OCI-LY7 (cell line): ENCODE data around the gene GRK4. TPM values are rescaled to one million over a fixed set of nuclear protein-coding genes. Genes with fewer than 3 reads are reported as not detected.
A peak's percentile ranks its signal among the peaks of the same experiment; 100 is the strongest.

Experiments used
- BruUV-seq: library from RNA; stranded (reverse); fragments of 400-500 nt; replicated peaks from 2 replicates; lab custom pipeline; 2021; lab: Mats Ljungman, UMichigan
- CTCF ChIA-PET: fragments of 300-600 bp; sonication (Branson Sonifier 250); formaldehyde crosslinking; loops from one replicate; lab custom pipeline; 2022; ENCODE audit warnings: antibody characterized with exemption; ENCODE audit not compliant: unreplicated experiment; lab: Charles Lee
- POLR2A ChIA-PET: fragments of 300-600 bp; sonication (Branson Sonifier 250); formaldehyde crosslinking; loops from one replicate; lab custom pipeline; 2022; ENCODE audit warnings: antibody characterized with exemption; lab: Charles Lee
- DNase-seq: peaks from one replicate; pipeline ENCODE4 v3.0.0-alpha.2; 2015; ENCODE audit warnings: low spot score
- H2AFZ ChIP-seq: fragments of 200-600 bp; sonication (generic), shearing (Covaris generic); 2 replicates; pipeline ENCODE4 v1.6.1; 2014; ENCODE audit warnings: mild to moderate bottlenecking, antibody characterized with exemption, low read length, moderate library complexity
- H3K27ac ChIP-seq: fragments of 200-600 bp; sonication (generic); 2 replicates; pipeline ENCODE4 v1.5.1; 2014; ENCODE audit warnings: mixed run types, low read depth, mild to moderate bottlenecking, moderate library complexity, low read length, inconsistent platforms; ENCODE audit not compliant: poor library complexity, severe bottlenecking
- H3K36me3 ChIP-seq: fragments of 200-600 bp; sonication (generic); 2 replicates; pipeline ENCODE4 v1.6.1; 2014; ENCODE audit warnings: mild to moderate bottlenecking, antibody characterized with exemption, low read length, moderate library complexity, mixed read lengths; ENCODE audit not compliant: insufficient read depth
- H3K4me1 ChIP-seq: fragments of 200-600 bp; sonication (generic); 2 replicates; pipeline ENCODE4 v1.5.1; 2014; ENCODE audit warnings: mild to moderate bottlenecking, low read length; ENCODE audit not compliant: insufficient read depth, poor library complexity, severe bottlenecking
- H3K4me2 ChIP-seq: fragments of 200-600 bp; sonication (generic); 2 replicates; pipeline ENCODE4 v1.6.1; 2014; ENCODE audit warnings: mild to moderate bottlenecking, low read length
- H3K4me3 ChIP-seq: fragments of 200-600 bp; sonication (generic); 2 replicates; pipeline ENCODE4 v1.5.1; 2014; ENCODE audit warnings: mild to moderate bottlenecking, low read depth, low read length; ENCODE audit not compliant: poor library complexity, severe bottlenecking
- H3K79me2 ChIP-seq: fragments of 200-600 bp; sonication (generic); 2 replicates; pipeline ENCODE4 v1.6.1; 2016; ENCODE audit warnings: low read depth, mild to moderate bottlenecking, low read length, moderate library complexity, mixed read lengths; ENCODE audit not compliant: insufficient read depth
- H3K9me2 ChIP-seq: fragments of 200-600 bp; sonication (generic); 2 replicates; pipeline ENCODE4 v1.6.1; 2016; ENCODE audit warnings: mild to moderate bottlenecking, low read length, mixed read lengths; ENCODE audit not compliant: insufficient read depth
- H3K9me3 ChIP-seq: fragments of 200-600 bp; sonication (generic); 2 replicates; pipeline ENCODE4 v1.6.1; 2014; ENCODE audit warnings: mild to moderate bottlenecking, mixed run types, low read length, mixed read lengths
- H4K20me1 ChIP-seq: fragments of 200-600 bp; sonication (generic); 2 replicates; pipeline ENCODE4 v1.6.1; 2014; ENCODE audit warnings: mild to moderate bottlenecking, antibody characterized with exemption, low read length, moderate library complexity, mixed read lengths; ENCODE audit not compliant: insufficient read depth
- EZH2phosphoT487 ChIP-seq: fragments of 200-600 bp; sonication (generic); IDR thresholded peaks from 2 replicates; pipeline ENCODE4 v1.6.1; 2018; ENCODE audit warnings: low read depth, borderline replicate concordance, mild to moderate bottlenecking, mixed run types, antibody characterized with exemption, low read length, moderate library complexity, mixed read lengths
- intact Hi-C: fragments of 100-400 bp; cut with micrococcal nuclease; formaldehyde crosslinking; loops from one replicate; pipeline ENCODE4 v1.10.0; 2022; ENCODE audit not compliant: unreplicated experiment
- total RNA-seq, 2 experiments: library from RNA; depleted of rRNA in 1 of 2; stranded (reverse); fragments of >200 nt in 1 of 2; shearing (Covaris generic) in 1 of 2; gene quantifications; 2 replicates each; pipeline ENCODE4 v1.2.3, GENCODE V29; 2014 to 2022
- TF ChIP-seq, protein P1 (sequence below): fragments of 200-600 bp; sonication (generic); conservative IDR thresholded peaks from 2 replicates; pipeline ENCODE4 v1.5.1; 2014; ENCODE audit warnings: mild to moderate bottlenecking, antibody characterized with exemption, low read length, moderate library complexity, mixed read lengths

The GRK4 gene
- total RNA-seq, 2 experiments from 2014 or later: 6.5 to 9.1 TPM

DNA sequence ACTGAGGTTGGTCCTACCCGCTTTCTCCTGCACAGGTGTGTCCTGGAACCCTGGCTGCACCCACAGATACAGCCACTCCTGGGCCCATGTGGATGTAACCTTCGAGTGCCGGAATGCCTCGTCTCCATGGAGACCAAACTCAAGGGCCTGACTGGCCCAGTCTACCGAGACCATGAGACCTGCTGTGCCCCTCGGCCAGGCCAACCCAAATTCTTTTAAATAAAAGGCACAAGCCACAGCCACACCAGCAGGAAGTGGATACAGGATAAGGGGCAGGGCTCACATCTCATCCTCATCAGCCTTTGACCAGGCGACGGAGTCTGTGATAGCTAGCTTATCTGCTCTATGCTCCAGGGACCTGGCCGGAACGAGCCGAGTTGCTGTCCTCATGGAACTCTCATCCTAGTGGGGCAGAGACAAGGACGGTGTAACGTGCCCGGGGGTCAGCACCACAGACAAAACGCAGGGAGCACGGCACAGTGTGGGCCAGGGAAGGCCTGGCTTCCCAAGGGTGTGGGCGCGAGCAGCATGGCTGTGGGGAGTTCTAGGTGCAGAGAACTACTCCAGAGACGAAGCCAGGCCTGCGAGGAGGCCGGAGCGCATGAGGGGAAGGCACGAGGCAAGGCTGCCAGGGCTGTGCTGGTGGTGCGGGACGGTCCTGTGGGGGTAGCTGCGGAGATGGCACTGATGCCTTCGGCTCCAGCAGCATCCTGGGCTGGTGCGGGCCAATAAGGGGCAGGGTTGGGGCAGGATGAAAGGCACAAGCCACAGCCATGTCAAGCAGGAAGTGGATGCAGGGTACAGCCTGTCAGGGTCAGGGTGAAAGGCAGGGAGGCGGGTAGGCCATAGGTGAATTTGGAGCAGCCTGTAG, 22.9 kb upstream of the GRK4 start:
- Histone ChIP-seq H3K9me2 (no peaks in the 10 kb centered on the region), H3K79me2 (no peaks in the 10 kb centered on the region), H3K9me3 (no peaks in the 10 kb centered on the region), H3K27ac (no peak overlapping the region), H3K4me2 (no peak overlapping the region), H2AFZ (no peak overlapping the region), H3K4me3 (no peak overlapping the region), H4K20me1 (no peaks in the 10 kb centered on the region), H3K36me3 (peaks cover 93% of the 10 kb centered on the region), H3K4me1 (peaks cover 25% of the 10 kb centered on the region)
- TF ChIP-seq, protein P1, sequence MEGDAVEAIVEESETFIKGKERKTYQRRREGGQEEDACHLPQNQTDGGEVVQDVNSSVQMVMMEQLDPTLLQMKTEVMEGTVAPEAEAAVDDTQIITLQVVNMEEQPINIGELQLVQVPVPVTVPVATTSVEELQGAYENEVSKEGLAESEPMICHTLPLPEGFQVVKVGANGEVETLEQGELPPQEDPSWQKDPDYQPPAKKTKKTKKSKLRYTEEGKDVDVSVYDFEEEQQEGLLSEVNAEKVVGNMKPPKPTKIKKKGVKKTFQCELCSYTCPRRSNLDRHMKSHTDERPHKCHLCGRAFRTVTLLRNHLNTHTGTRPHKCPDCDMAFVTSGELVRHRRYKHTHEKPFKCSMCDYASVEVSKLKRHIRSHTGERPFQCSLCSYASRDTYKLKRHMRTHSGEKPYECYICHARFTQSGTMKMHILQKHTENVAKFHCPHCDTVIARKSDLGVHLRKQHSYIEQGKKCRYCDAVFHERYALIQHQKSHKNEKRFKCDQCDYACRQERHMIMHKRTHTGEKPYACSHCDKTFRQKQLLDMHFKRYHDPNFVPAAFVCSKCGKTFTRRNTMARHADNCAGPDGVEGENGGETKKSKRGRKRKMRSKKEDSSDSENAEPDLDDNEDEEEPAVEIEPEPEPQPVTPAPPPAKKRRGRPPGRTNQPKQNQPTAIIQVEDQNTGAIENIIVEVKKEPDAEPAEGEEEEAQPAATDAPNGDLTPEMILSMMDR: no peak
- TF ChIP-seq EZH2phosphoT487: no peak
- no TSS peak for BruUV-seq
- POLR2A ChIA-PET: no interaction called here
- CTCF ChIA-PET: no interaction called here
- intact Hi-C loops: no loop called here
- no peak for DNase-seq

DNA sequence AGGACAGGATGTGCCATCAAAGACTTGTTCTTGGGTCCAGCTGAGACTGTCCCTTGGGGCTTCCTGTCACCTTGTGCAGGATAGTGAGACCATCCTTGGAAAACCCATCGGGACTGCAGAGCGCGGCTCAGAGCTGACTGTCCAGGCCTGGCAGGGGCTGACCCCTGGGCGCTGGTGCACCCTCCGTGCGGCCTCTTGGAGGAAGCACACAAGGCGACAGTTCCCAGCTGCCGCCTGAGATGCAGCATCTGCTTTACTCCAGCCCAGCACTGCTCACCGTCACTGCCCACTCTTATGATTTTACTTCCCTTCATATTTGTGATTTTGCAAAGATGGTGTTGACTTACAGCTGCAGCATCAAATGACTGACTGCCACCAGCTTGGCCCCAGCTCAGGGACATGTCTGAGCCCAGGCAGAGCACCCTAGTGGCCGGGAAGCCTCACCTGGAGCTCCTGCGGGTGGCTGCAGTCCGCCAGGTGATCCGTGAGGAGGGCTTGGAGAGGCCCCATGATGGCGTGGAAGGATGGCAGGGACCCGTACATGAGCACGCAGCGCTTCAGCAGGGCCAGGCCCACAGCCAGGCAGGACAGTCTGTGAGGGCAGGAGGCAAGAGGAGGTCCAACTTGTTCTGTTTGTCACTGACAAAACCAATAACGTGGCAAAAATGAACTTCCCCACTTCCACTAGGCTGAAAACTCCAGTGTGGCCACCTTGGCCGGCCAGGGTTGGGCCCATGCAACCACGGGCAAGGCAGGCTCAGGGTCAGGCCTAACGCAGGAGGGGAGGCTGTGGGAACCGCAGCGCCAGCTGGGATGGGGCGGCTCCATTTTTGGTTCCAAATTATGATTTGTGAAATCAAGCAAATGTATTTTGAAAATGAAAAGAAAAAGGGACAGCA, 22.0 kb upstream of the GRK4 start:
- no peaks in the 10 kb centered on the region for H3K79me2 ChIP-seq
- H3K36me3 ChIP-seq: peaks cover 96% of the 10 kb centered on the region
- CTCF ChIA-PET: no interaction called here
- no peak overlapping the region for H3K27ac ChIP-seq
- no peak overlapping the region for H3K4me3 ChIP-seq
- H3K9me2 ChIP-seq: no peaks in the 10 kb centered on the region
- no peaks in the 10 kb centered on the region for H4K20me1 ChIP-seq
- POLR2A ChIA-PET: no interaction called here
- DNase-seq: no peak
- no peak overlapping the region for H2AFZ ChIP-seq
- intact Hi-C loops: no loop called here
- H3K4me2 ChIP-seq: no peak overlapping the region
- no peaks in the 10 kb centered on the region for H3K9me3 ChIP-seq
- peaks cover 16% of the 10 kb centered on the region for H3K4me1 ChIP-seq
- BruUV-seq: no TSS peak
- TF ChIP-seq EZH2phosphoT487: no peak
- TF ChIP-seq, protein P1: 0 out of 2 replicates have a peak, but pooled peaks have one; percentile 15
